Amygdala (tissue), 56 donors: Measurements from ENCODE around the gene GMNN.

Experiments used
- DNase-seq, 56 donors: peaks; one replicate each; lab custom pipeline; 2025; lab: John Stamatoyannopoulos, UW

GMNN gene

GRCh38 chr6:24799541-24799915 is 24.8 kb downstream of the GMNN start:
- DNase-seq: no peak

- no peak for DNase-seq
Measured at GRCh38 chr6:24802271-24803059, 27.7 kb downstream of the GMNN start.

- DNase-seq: no peak
Measured at GRCh38 chr6:24807584-24807983, 32.8 kb downstream of the GMNN start.

- DNase-seq: no peak
Measured at GRCh38 chr6:24809728-24810127, 35.0 kb downstream of the GMNN start.

GRCh38 chr6:24818346-24818745 is 43.6 kb downstream of the GMNN start:
- DNase-seq: no peak

GRCh38 chr6:24821860-24822444 is 47.2 kb downstream of the GMNN start:
- DNase-seq: no peak

GRCh38 chr6:24822696-24823095 is 48.0 kb downstream of the GMNN start:
- no peak for DNase-seq

- DNase-seq: no peak
Measured at GRCh38 chr6:24823185-24823584, 48.4 kb downstream of the GMNN start.

GRCh38 chr6:24824142-24824938 is 49.6 kb downstream of the GMNN start:
- no peak for DNase-seq

GRCh38 chr6:24825130-24825630 is 50.4 kb downstream of the GMNN start:
- DNase-seq: no peak

- DNase-seq: no peak
Measured at GRCh38 chr6:24827162-24827561, 52.4 kb downstream of the GMNN start.

- DNase-seq: no peak
Measured at GRCh38 chr6:24827970-24828369, 53.2 kb downstream of the GMNN start.

GRCh38 chr6:24829657-24830056 is 54.9 kb downstream of the GMNN start:
- DNase-seq: no peak

- DNase-seq: no peak
Measured at GRCh38 chr6:24831771-24832716, 57.3 kb downstream of the GMNN start.

GRCh38 chr6:24832794-24833193 is 58.1 kb downstream of the GMNN start:
- no peak for DNase-seq

GRCh38 chr6:24833711-24834386 is 59.1 kb downstream of the GMNN start:
- no peak for DNase-seq
